PC-3 (cell line): ENCODE results near the gene DGKH. TPM values are rescaled to one million over a fixed set of nuclear protein-coding genes. Genes with fewer than 3 reads are reported as not detected.

Source experiments
- ATAC-seq: fragments of 200-7000 bp; cut with Tn5 transposase; 2 replicates; pipeline ENCODE4 v1.9.1; 2020; ENCODE audit warnings: mild to moderate bottlenecking, moderate library complexity
- BruUV-seq: library from RNA; stranded (reverse); fragments of 400-500 nt; replicated peaks from 2 replicates; lab custom pipeline; 2021; lab: Mats Ljungman, UMichigan
- CTCF ChIA-PET: fragments of 300-600 bp; sonication (Branson Sonifier 250); formaldehyde crosslinking; loops from one replicate; lab custom pipeline; 2022; ENCODE audit warnings: antibody characterized with exemption; lab: Charles Lee
- POLR2A ChIA-PET: fragments of 300-600 bp; sonication (Branson Sonifier 250); formaldehyde crosslinking; loops from one replicate; lab custom pipeline; 2022; ENCODE audit warnings: antibody characterized with exemption; ENCODE audit not compliant: unreplicated experiment; lab: Charles Lee
- DNase-seq: peaks from one replicate; pipeline ENCODE4 v3.0.0-alpha.2; 2015
- H2AFZ ChIP-seq: fragments of 300-600 bp; sonication (generic); 2 replicates; pipeline ENCODE4 v1.6.0; 2016; ENCODE audit warnings: antibody characterized with exemption, low read length
- H3F3A ChIP-seq: fragments of 300-600 bp; sonication (generic); one replicate; pipeline ENCODE4 v1.6.0; 2017; ENCODE audit warnings: antibody characterized with exemption, low read length, control low read depth, mild to moderate bottlenecking; ENCODE audit not compliant: unreplicated experiment
- H3K27ac ChIP-seq: fragments of 300-600 bp; sonication (generic); 2 replicates; pipeline ENCODE4 v1.5.1; 2016; ENCODE audit warnings: mild to moderate bottlenecking, low read length
- H3K27me3 ChIP-seq: fragments of 300-600 bp; sonication (generic); 2 replicates; pipeline ENCODE4 v1.6.1; 2016; ENCODE audit warnings: low read length, mixed read lengths
- H3K36me3 ChIP-seq: fragments of 300-600 bp; sonication (generic); 2 replicates; pipeline ENCODE4 v1.6.1; 2016; ENCODE audit warnings: low read depth, mixed run types, low read length, mixed read lengths
- H3K4me1 ChIP-seq: fragments of 300-600 bp; sonication (generic); 2 replicates; pipeline ENCODE4 v1.5.1; 2016; ENCODE audit warnings: low read length; ENCODE audit not compliant: insufficient read depth
- H3K4me2 ChIP-seq: fragments of 300-600 bp; sonication (generic); 2 replicates; pipeline ENCODE4 v1.6.0; 2016; ENCODE audit warnings: low read length
- H3K4me3 ChIP-seq: fragments of 300-600 bp; sonication (generic); 2 replicates; pipeline ENCODE4 v1.5.1; 2016; ENCODE audit warnings: mild to moderate bottlenecking, low read length, mixed read lengths
- H3K79me2 ChIP-seq: fragments of 300-600 bp; sonication (generic); 2 replicates; pipeline ENCODE4 v1.6.1; 2017; ENCODE audit warnings: low read length, mixed read lengths
- H3K9ac ChIP-seq: fragments of 300-600 bp; sonication (generic); 2 replicates; pipeline ENCODE4 v1.6.0; 2016; ENCODE audit warnings: mild to moderate bottlenecking, low read length
- H3K9me2 ChIP-seq: fragments of 300-600 bp; sonication (generic); replicated peaks from 2 replicates; pipeline ENCODE4 v1.6.1; 2016; ENCODE audit warnings: mixed run types, low read length, mixed read lengths
- H3K9me3 ChIP-seq: fragments of 300-600 bp; sonication (generic); 2 replicates; pipeline ENCODE4 v1.6.1; 2016; ENCODE audit warnings: low read length, mixed read lengths
- H4K20me1 ChIP-seq: fragments of 300-600 bp; sonication (generic); 2 replicates; pipeline ENCODE4 v1.6.1; 2016; ENCODE audit warnings: low read length, mixed read lengths
- CTCF ChIP-seq: fragments of 300-600 bp; sonication (generic); conservative IDR thresholded peaks from 2 replicates; pipeline ENCODE4 v1.5.1; 2017; ENCODE audit warnings: antibody characterized with exemption, low read depth, mild to moderate bottlenecking, low read length
- EZH2 ChIP-seq: fragments of 300-600 bp; sonication (generic); IDR thresholded peaks from one replicate; pipeline ENCODE4 v1.6.1; 2017; ENCODE audit warnings: antibody characterized with exemption, mild to moderate bottlenecking, low read length; ENCODE audit not compliant: unreplicated experiment
- EZH2phosphoT487 ChIP-seq: fragments of 300-600 bp; sonication (generic); IDR thresholded peaks from 2 replicates; pipeline ENCODE4 v1.6.1; 2018; ENCODE audit warnings: mild to moderate bottlenecking, antibody characterized with exemption, low read length, borderline replicate concordance
- intact Hi-C: fragments of 100-400 bp; cut with micrococcal nuclease; formaldehyde crosslinking; loops from 2 replicates; pipeline ENCODE4 v1.9.0; 2023
- total RNA-seq: library from RNA; depleted of rRNA; stranded (reverse); fragments of >200 nt; gene quantifications from 2 replicates; pipeline ENCODE4 v1.2.3, GENCODE V29; 2014

The DGKH gene
- total RNA-seq, 1 experiment from 2014 or later, result 5.9 TPM

- Histone ChIP-seq H3K36me3 (no peaks in the 10 kb centered on the region), H3K9ac (peak overlapping the region; percentile 75), H4K20me1 (no peaks in the 10 kb centered on the region), H3K4me1 (peaks cover 22% of the 10 kb centered on the region), H3F3A (no peaks in the 10 kb centered on the region), H3K27ac (peak overlapping the region; percentile 53), H3K9me3 (no peaks in the 10 kb centered on the region), H3K9me2 (no peaks in the 10 kb centered on the region), H2AFZ (peak overlapping the region; percentile 82; the same call in 1 of the 2 replicates), H3K79me2 (peaks cover 47% of the 10 kb centered on the region), H3K4me3 (peak overlapping the region; percentile 84), H3K4me2 (peak overlapping the region; percentile 90), H3K27me3 (no peaks in the 10 kb centered on the region)
- no TSS peak for BruUV-seq
- intact Hi-C loops, result loop anchor here (1.0 to 10.0 kb wide), 5 partner anchors 80 to 373 kb away; partner anchors contain the start of gene VWA8
- ATAC-seq (no peak), DNase-seq (no peak)
- ChIA-PET POLR2A (no interaction called here), CTCF (no interaction called here)
- TF ChIP-seq EZH2phosphoT487, result no peak
- TF ChIP-seq EZH2, result no peak
- TF ChIP-seq CTCF, result no peak
Observed at GRCh38 chr13:42040730-42041010, 7.8 kb upstream of the DGKH start.

- peak; percentile 58 for DNase-seq
- ATAC-seq, result peak; percentile 49
- peak overlapping the region; percentile 53 for H3K27ac ChIP-seq
- no TSS peak for BruUV-seq
- no peaks in the 10 kb centered on the region for H4K20me1 ChIP-seq
- H3K4me2 ChIP-seq, result peak overlapping the region; percentile 90
- H3K9ac ChIP-seq, result peak overlapping the region; percentile 75
- H3K9me2 ChIP-seq, result no peaks in the 10 kb centered on the region
- intact Hi-C loops, result loop anchor here (1.0 to 10.0 kb wide), 5 partner anchors 80 to 374 kb away; partner anchors contain the start of gene VWA8
- H3K79me2 ChIP-seq, result peaks cover 52% of the 10 kb centered on the region
- ChIA-PET POLR2A (interaction anchor here (0.6 kb wide), 1 partner anchor 34 kb away, joined by 3 read pairs; no protein-coding TSS in a partner anchor), CTCF (no interaction called here)
- peak overlapping the region; percentile 82 for H2AFZ ChIP-seq
- no peaks in the 10 kb centered on the region for H3K27me3 ChIP-seq
- no peaks in the 10 kb centered on the region for H3K9me3 ChIP-seq
- no peaks in the 10 kb centered on the region for H3K36me3 ChIP-seq
- TF ChIP-seq EZH2phosphoT487 (no peak), CTCF (no peak), EZH2 (no peak)
- H3F3A ChIP-seq, result no peaks in the 10 kb centered on the region
- peak overlapping the region; percentile 84 for H3K4me3 ChIP-seq
- peaks cover 25% of the 10 kb centered on the region for H3K4me1 ChIP-seq
Observed at GRCh38 chr13:42041011-42041683, 7.3 kb upstream of the DGKH start.

GRCh38 chr13:42041684-42042035, 6.8 kb upstream of the DGKH start:
- Histone ChIP-seq H3K9me3 (no peaks in the 10 kb centered on the region), H3K9ac (peak overlapping the region; percentile 75), H3F3A (no peaks in the 10 kb centered on the region), H3K4me3 (peak overlapping the region; percentile 84), H3K79me2 (peaks cover 57% of the 10 kb centered on the region), H3K9me2 (no peaks in the 10 kb centered on the region), H3K36me3 (no peaks in the 10 kb centered on the region), H3K4me1 (peaks cover 30% of the 10 kb centered on the region), H3K27me3 (no peaks in the 10 kb centered on the region), H4K20me1 (no peaks in the 10 kb centered on the region), H3K4me2 (peak overlapping the region; percentile 90), H2AFZ (peak overlapping the region; percentile 82), H3K27ac (peak overlapping the region; percentile 53)
- TF ChIP-seq CTCF (no peak; the same call in 1 of the 2 replicates), EZH2phosphoT487 (no peak), EZH2 (no peak)
- peak; percentile 49 for ATAC-seq
- intact Hi-C loops, result loop anchor here (1.0 to 10.0 kb wide), 5 partner anchors 81 to 374 kb away; partner anchors contain the start of gene VWA8
- BruUV-seq, result no TSS peak
- CTCF ChIA-PET, result interaction anchor here (0.7 kb wide), 1 partner anchor 134 kb away, joined by 3 read pairs; no protein-coding TSS in a partner anchor
- POLR2A ChIA-PET, result interaction anchor here (0.6 kb wide), 1 partner anchor 34 kb away, joined by 3 read pairs; no protein-coding TSS in a partner anchor
- DNase-seq, result peak; percentile 61
